ENCODE measurements around the gene TBL1XR1.

DNA sequence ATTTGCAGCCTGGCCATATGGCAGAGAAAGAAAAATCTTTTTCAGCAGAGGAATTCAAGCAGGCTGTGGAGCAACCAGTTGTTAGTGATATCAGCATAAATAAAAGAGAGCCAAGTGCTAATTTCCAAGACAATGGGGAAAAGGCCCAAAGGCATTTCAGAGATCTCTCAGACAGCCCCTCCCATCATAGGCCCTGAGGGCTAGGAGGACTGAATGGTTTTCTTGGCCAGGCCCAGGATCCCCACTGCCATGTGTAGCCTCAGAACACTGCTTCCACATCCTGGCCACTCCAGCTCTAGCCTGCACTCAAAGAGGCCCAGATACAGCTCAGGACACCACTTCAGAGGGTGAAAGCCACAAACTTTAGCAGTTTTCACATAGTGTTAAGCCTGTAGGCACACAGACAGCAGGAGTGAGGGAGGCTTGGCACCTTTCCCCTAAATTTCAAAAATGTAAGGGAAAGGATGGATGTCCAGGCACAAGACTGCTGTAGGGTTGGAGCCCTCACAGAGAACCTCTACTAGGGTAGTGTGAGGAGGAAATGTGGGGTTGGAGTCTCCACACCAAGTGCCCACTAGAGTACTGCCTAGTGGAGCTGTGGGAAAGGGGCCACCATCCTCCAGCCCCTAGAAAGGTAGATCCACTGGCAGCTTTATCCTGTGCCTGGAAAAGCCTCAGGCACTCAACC, 191.4 kb downstream of the TBL1XR1 start:
- TF ChIP-seq, protein P1, sequence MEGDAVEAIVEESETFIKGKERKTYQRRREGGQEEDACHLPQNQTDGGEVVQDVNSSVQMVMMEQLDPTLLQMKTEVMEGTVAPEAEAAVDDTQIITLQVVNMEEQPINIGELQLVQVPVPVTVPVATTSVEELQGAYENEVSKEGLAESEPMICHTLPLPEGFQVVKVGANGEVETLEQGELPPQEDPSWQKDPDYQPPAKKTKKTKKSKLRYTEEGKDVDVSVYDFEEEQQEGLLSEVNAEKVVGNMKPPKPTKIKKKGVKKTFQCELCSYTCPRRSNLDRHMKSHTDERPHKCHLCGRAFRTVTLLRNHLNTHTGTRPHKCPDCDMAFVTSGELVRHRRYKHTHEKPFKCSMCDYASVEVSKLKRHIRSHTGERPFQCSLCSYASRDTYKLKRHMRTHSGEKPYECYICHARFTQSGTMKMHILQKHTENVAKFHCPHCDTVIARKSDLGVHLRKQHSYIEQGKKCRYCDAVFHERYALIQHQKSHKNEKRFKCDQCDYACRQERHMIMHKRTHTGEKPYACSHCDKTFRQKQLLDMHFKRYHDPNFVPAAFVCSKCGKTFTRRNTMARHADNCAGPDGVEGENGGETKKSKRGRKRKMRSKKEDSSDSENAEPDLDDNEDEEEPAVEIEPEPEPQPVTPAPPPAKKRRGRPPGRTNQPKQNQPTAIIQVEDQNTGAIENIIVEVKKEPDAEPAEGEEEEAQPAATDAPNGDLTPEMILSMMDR (IDR thresholded peaks at IDR 0.05): no peak
- no peak for TF ChIP-seq POLR2A (IDR thresholded peaks at IDR 0.05)
